SK-N-SH (cell line): ENCODE measurements around the gene ZIM2. TPM values are rescaled to one million over a fixed set of nuclear protein-coding genes. Genes with fewer than 3 reads are reported as not detected.

ENCODE experiments used
- CTCF ChIA-PET: fragments of 300-600, 350-600 bp; formaldehyde crosslinking; extraction: SDS; loops from one replicate; lab custom pipeline; 2021; lab: Yijun Ruan, JAX
- POLR2A ChIA-PET: fragments of 350-600 bp; sonication (Branson Sonifier 250); formaldehyde crosslinking; extraction: SDS; loops from one replicate; lab custom pipeline; 2020; ENCODE audit warnings: antibody characterized with exemption, inconsistent platforms; lab: Yijun Ruan, JAX
- DNase-seq: peaks from one replicate; pipeline ENCODE4 v3.0.0; 2012
- H2AFZ ChIP-seq: fragments of 200-600 bp; sonication (generic); 2 replicates; pipeline ENCODE4 v1.8.1; 2016; ENCODE audit warnings: antibody characterized with exemption, mild to moderate bottlenecking, low read depth
- H3F3A ChIP-seq: fragments of 200-600 bp; sonication (generic); replicated peaks from 2 replicates; pipeline ENCODE3; 2016; ENCODE audit warnings: antibody characterized with exemption, mild to moderate bottlenecking; ENCODE audit not compliant: insufficient read depth
- H3K27ac ChIP-seq, 2 experiments: fragments of 200-500 bp in 1 of 2; fragments of 200-600 bp in 1 of 2; sonication (Bioruptor generic) in 1 of 2; sonication (generic), shearing (Covaris generic) in 1 of 2; 2 replicates each; pipeline versions ENCODE4 v1.5.1 to v1.6.1; 2014 to 2016; ENCODE audit warnings: low read depth in 2 of 2, inconsistent platforms in 1 of 2, low read length in 1 of 2, mild to moderate bottlenecking in 1 of 2, mixed read lengths in 1 of 2
- H3K27me3 ChIP-seq: fragments of 200-600 bp; sonication (generic), shearing (Covaris generic); 2 replicates; pipeline ENCODE4 v1.6.1; 2016; ENCODE audit warnings: mixed run types; ENCODE audit not compliant: insufficient read depth
- H3K36me3 ChIP-seq, 2 experiments: fragments of 200-500 bp in 1 of 2; fragments of 200-600 bp in 1 of 2; sonication (Bioruptor generic) in 1 of 2; sonication (generic) in 1 of 2; replicated peaks in 1 of 2; 2 replicates each; pipeline versions ENCODE3 to v1.5.1; 2014 to 2016; ENCODE audit warnings: low read length in 1 of 2, mild to moderate bottlenecking in 1 of 2; ENCODE audit not compliant: insufficient read depth in 2 of 2, control insufficient read depth in 1 of 2
- H3K4me1 ChIP-seq, 2 experiments: fragments of 200-500 bp in 1 of 2; fragments of 200-600 bp in 1 of 2; sonication (Bioruptor generic) in 1 of 2; sonication (generic), shearing (Covaris generic) in 1 of 2; 2 replicates each; pipeline versions ENCODE4 v1.5.1 to v1.6.1; 2014 to 2016; ENCODE audit warnings: low read depth in 1 of 2, low read length in 1 of 2, mixed run types in 1 of 2; ENCODE audit not compliant: insufficient read depth in 2 of 2, control insufficient read depth in 1 of 2
- H3K4me2 ChIP-seq: fragments of 200-600 bp; sonication (generic), shearing (Covaris generic); 2 replicates; pipeline ENCODE4 v1.6.1; 2017; ENCODE audit warnings: mixed run types
- H3K4me3 ChIP-seq, 2 experiments: fragments of 200-500 bp in 1 of 2; fragments of 200-600 bp in 1 of 2; sonication (Bioruptor generic) in 1 of 2; sonication (generic), shearing (Covaris generic) in 1 of 2; 2 replicates each; pipeline versions ENCODE4 v1.5.1 to v1.8.1; 2014 to 2016; ENCODE audit warnings: low read depth in 2 of 2, inconsistent platforms in 1 of 2, low read length in 1 of 2, mild to moderate bottlenecking in 1 of 2, mixed read lengths in 1 of 2, moderate library complexity in 1 of 2
- H3K79me2 ChIP-seq: fragments of 200-600 bp; sonication (generic); 2 replicates; pipeline ENCODE4 v1.8.1; 2017; ENCODE audit warnings: mild to moderate bottlenecking; ENCODE audit not compliant: insufficient read depth
- H3K9ac ChIP-seq: fragments of 200-600 bp; sonication (generic); 2 replicates; pipeline ENCODE4 v1.6.1; 2017; ENCODE audit warnings: mixed run types
- H3K9me2 ChIP-seq: fragments of 200-600 bp; sonication (generic); 2 replicates; pipeline ENCODE4 v1.6.1; 2017; ENCODE audit warnings: mixed run types
- H3K9me3 ChIP-seq: fragments of 200-600 bp; sonication (generic); 2 replicates; pipeline ENCODE4 v1.6.1; 2017; ENCODE audit warnings: mixed run types, mild to moderate bottlenecking, moderate library complexity
- H4K20me1 ChIP-seq: fragments of 200-600 bp; sonication (generic); 2 replicates; pipeline ENCODE4 v1.6.1; 2017; ENCODE audit warnings: mild to moderate bottlenecking, mixed run types; ENCODE audit not compliant: insufficient read depth
- ELF1 ChIP-seq: IDR thresholded peaks from 2 replicates; pipeline ENCODE4 v1.4.0; 2012
- EZH2phosphoT487 ChIP-seq: fragments of 200-600 bp; sonication (generic); IDR thresholded peaks from 2 replicates; pipeline ENCODE4 v1.6.1; 2017; ENCODE audit warnings: low read depth, mixed run types, mild to moderate bottlenecking, antibody characterized with exemption, moderate library complexity, borderline replicate concordance
- GABPA ChIP-seq: IDR thresholded peaks from 2 replicates; pipeline ENCODE4 v1.4.0; 2012; ENCODE audit warnings: low read depth, mild to moderate bottlenecking
- JUND ChIP-seq: IDR thresholded peaks from 2 replicates; pipeline ENCODE4 v1.4.0; 2012
- POLR2AphosphoS5 ChIP-seq: IDR thresholded peaks from 2 replicates; pipeline ENCODE4 v1.6.1; 2012; ENCODE audit warnings: low read depth, low read length
- RCOR1 ChIP-seq: fragments of 150-350 bp; IDR thresholded peaks from 2 replicates; pipeline ENCODE4 v1.6.1; 2017; ENCODE audit warnings: antibody characterized with exemption, low read length
- RFX5 ChIP-seq: IDR thresholded peaks from 2 replicates; pipeline ENCODE4 v1.6.1; 2012; ENCODE audit warnings: mild to moderate bottlenecking, improper control_type of control experiment, low read length
- SIN3A ChIP-seq: IDR thresholded peaks from 2 replicates; pipeline ENCODE4 v1.6.1; 2012; ENCODE audit warnings: low read depth, mild to moderate bottlenecking, low read length, moderate library complexity, borderline replicate concordance
- SMC3 ChIP-seq: IDR thresholded peaks from 2 replicates; pipeline ENCODE4 v1.6.1; 2012; ENCODE audit warnings: low read depth, low read length, improper control_type of control experiment
- TCF12 ChIP-seq: IDR thresholded peaks from 2 replicates; pipeline ENCODE4 v1.4.0; 2012
- TEAD4 ChIP-seq: IDR thresholded peaks from 2 replicates; pipeline ENCODE4 v1.4.0; 2012; ENCODE audit warnings: mild to moderate bottlenecking, borderline replicate concordance; ENCODE audit not compliant: insufficient read depth
- USF1 ChIP-seq: IDR thresholded peaks from 2 replicates; pipeline ENCODE4 v1.4.0; 2012; ENCODE audit warnings: low read depth, borderline replicate concordance
- USF2 ChIP-seq: fragments of 150-350 bp; IDR thresholded peaks from 2 replicates; pipeline ENCODE4 v1.6.1; 2017; ENCODE audit warnings: antibody characterized with exemption, low read length, low read depth, borderline replicate concordance
- WGBS: methylation state at CpG from one replicate; pipeline ENCODE4 v1.1.6; 2017; ENCODE audit warnings: low lambda C conversion rate; 5-methylcytosine and 5-hydroxymethylcytosine counted together
- polyA plus RNA-seq, 3 experiments: library from polyadenylated mRNA; depleted of rRNA; stranded (reverse); fragments of >200 nt; gene quantifications; 2 replicates each; pipeline ENCODE4 v1.2.3, GENCODE V29; 2012

Gene ZIM2
- polyA plus RNA-seq, 1 of the 3 experiments (the other 2 are of a cell fraction) = not detected

- CTCF ChIA-PET = no interaction called here
Measured at GRCh38 chr19:56877069-56877715, 36.7 kb upstream of the ZIM2 start.

DNA sequence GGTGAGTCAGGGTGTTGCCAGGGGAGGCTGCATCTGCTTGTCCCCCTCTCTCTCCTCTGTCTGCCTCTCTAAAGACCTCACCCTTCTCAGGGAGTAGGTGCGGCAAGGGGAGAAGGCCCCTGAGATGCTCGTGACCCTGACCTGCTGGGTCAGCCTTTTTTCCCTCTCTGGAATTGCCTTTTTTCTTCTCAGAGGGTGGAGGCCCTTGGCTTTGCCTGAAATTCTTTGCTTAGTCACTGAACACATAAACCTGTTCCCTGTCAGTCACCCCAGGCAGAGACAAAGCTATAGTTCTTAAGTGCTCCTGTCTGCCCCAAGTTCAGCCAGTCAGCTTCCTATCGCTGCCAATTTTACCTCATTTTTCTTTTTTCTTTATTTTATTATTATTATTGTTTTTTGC, 35.2 kb upstream of the ZIM2 start:
- no peak overlapping the region for H3K9ac ChIP-seq
- H3K36me3 ChIP-seq = no peaks in the 10 kb centered on the region
- H3K27ac ChIP-seq = no peak overlapping the region
- ChIA-PET CTCF (interaction anchor here (0.7 kb wide), 1 partner anchor 137 kb away, joined by 3 read pairs; no protein-coding TSS in a partner anchor), POLR2A (no interaction called here)
- H3K4me3 ChIP-seq = no peak overlapping the region
- no peaks in the 10 kb centered on the region for H4K20me1 ChIP-seq
- H2AFZ ChIP-seq = no peak overlapping the region
- 48% methylated on average over 3 of the region's 3 CpGs for WGBS
- no peak overlapping the region for H3K4me2 ChIP-seq
- no peaks in the 10 kb centered on the region for H3K79me2 ChIP-seq
- H3F3A ChIP-seq = no peaks in the 10 kb centered on the region
- no peaks in the 10 kb centered on the region for H3K9me2 ChIP-seq
- no peak for DNase-seq
- H3K4me1 ChIP-seq = no peaks in the 10 kb centered on the region
- H3K27me3 ChIP-seq = no peaks in the 10 kb centered on the region
- no peaks in the 10 kb centered on the region for H3K9me3 ChIP-seq
- no peak for TF ChIP-seq POLR2AphosphoS5
- no peak for TF ChIP-seq TCF12
- no peak for TF ChIP-seq JUND
- TF ChIP-seq GABPA = no peak

More at GRCh38 chr19:56877069-56877715, 36.7 kb upstream of the ZIM2 start:
- H3K27ac ChIP-seq = no peak overlapping the region
- no peak overlapping the region for H3K4me3 ChIP-seq
- DNase-seq = no peak
- H3K27me3 ChIP-seq = no peaks in the 10 kb centered on the region
- H3K36me3 ChIP-seq = no peaks in the 10 kb centered on the region
- no peaks in the 10 kb centered on the region for H4K20me1 ChIP-seq
- H3K79me2 ChIP-seq = no peaks in the 10 kb centered on the region
- TF ChIP-seq USF2 = no peak
- TF ChIP-seq RCOR1 = no peak
- no peak for TF ChIP-seq TEAD4
- no peak for TF ChIP-seq ELF1
- no peak for TF ChIP-seq USF1
- no peak for TF ChIP-seq SIN3A
- TF ChIP-seq RFX5 = no peak
- TF ChIP-seq GABPA = no peak
- TF ChIP-seq SMC3 = no peak
- no peak for TF ChIP-seq EZH2phosphoT487
- TF ChIP-seq, all 33 proteins: peak for 0
- POLR2A ChIA-PET = no interaction called here
- Histone ChIP-seq H3K9me2 (no peaks in the 10 kb centered on the region), H2AFZ (no peak overlapping the region), H3F3A (no peaks in the 10 kb centered on the region), H3K9ac (no peak overlapping the region), H3K4me2 (no peak overlapping the region), H3K4me1 (no peaks in the 10 kb centered on the region), H3K9me3 (no peaks in the 10 kb centered on the region)
- 37% methylated on average over 16 of the region's 19 CpGs for WGBS
